Measurements from ENCODE around the gene KRTAP19-5. TPM values are rescaled to one million over a fixed set of nuclear protein-coding genes. Genes with fewer than 3 reads are reported as not detected.

KRTAP19-5 gene
- total RNA-seq, 1 experiment from 2014 or later: not detected

DNA sequence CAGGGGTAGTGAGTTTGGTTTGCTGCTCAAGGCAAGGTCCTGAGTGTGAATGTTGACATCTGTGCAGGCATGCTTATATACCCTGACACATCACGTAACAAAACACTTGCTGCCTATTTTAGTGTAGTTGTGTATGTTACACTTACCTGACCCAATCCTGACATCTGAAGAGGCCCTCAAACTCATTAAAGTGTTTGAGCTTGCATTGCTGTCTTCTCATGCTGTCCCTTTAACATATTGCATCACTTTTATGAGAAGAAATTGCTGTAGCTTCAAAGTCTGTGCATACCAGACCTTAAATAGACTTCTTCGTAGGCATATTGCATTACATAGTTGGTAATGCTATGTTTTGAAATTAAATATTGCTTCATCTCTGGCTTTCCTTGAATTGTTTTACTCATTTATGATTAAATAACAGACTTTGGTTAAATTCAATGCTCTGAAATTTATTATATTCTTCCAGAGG, 9.9 kb downstream of the KRTAP19-5 start, which contains the start of gene KRTAP19-3:
KRTAP19-3 (minus strand) TSS at position 51 of the 466 bp plus-strand sequence. CDS start 56 bp downstream, outside the sequence.
- Histone ChIP-seq H3K4me2 (no peak within 1 kb of the TSS), H3K79me2 (ENCODE audit: low read depth) (no peaks in the 10 kb centered on the region), H3K27ac (no peak within 1 kb of the TSS), H4K20me1 (ENCODE audit: insufficient read depth) (no peaks in the 10 kb centered on the region), H3K4me1 (replicated peaks; ENCODE audit: insufficient read depth) (no peaks in the 10 kb centered on the region), H3K9me2 (ENCODE audit: insufficient read depth) (no peaks in the 10 kb centered on the region), H3F3A (ENCODE audit: insufficient read depth, low read depth) (no peaks in the 10 kb centered on the region), H3K36me3 (ENCODE audit: low read depth) (no peaks in the 10 kb centered on the region), H3K4me3 (no peak within 1 kb of the TSS), H3K9me3 (ENCODE audit: insufficient read depth, low read depth) (no peaks in the 10 kb centered on the region), H2AFZ (no peak within 1 kb of the TSS), H3K27me3 (ENCODE audit: insufficient read depth, low read depth) (no peaks in the 10 kb centered on the region)
- CTCF ChIA-PET: no interaction called here
- no TSS peak for BruUV-seq (replicated peaks)
- DNase-seq: no peak
- intact Hi-C loops (cut with micrococcal nuclease; ENCODE audit: unreplicated experiment): no loop called here
- POLR2A ChIA-PET (ENCODE audit: unreplicated experiment): no interaction called here
- TF ChIP-seq EZH2 (IDR thresholded peaks at IDR 0.05; ENCODE audit: low read depth): no peak
- TF ChIP-seq, protein P1, sequence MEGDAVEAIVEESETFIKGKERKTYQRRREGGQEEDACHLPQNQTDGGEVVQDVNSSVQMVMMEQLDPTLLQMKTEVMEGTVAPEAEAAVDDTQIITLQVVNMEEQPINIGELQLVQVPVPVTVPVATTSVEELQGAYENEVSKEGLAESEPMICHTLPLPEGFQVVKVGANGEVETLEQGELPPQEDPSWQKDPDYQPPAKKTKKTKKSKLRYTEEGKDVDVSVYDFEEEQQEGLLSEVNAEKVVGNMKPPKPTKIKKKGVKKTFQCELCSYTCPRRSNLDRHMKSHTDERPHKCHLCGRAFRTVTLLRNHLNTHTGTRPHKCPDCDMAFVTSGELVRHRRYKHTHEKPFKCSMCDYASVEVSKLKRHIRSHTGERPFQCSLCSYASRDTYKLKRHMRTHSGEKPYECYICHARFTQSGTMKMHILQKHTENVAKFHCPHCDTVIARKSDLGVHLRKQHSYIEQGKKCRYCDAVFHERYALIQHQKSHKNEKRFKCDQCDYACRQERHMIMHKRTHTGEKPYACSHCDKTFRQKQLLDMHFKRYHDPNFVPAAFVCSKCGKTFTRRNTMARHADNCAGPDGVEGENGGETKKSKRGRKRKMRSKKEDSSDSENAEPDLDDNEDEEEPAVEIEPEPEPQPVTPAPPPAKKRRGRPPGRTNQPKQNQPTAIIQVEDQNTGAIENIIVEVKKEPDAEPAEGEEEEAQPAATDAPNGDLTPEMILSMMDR (conservative IDR thresholded peaks at IDR 0.05): no peak

DNA sequence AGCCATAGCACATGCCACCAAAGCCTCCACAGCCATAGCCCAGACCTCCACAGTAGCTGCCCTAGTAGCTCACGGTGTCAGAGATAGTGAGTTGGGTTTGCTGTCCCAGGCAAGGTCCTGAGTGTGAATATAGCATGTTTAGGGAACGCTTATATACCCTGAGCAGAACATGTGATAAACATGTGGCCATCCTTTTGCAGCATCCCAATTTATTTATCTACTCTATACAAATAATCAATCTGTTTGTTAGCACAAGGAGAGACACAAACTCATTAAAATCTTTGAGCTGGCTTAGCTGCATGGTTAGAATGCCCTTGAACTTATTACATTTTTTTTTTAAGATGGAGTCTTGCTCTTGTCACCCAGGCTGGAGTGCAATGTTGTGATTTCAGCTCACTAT, 14.6 kb downstream of the KRTAP19-5 start, which contains the start of gene KRTAP19-2:
KRTAP19-2 (minus strand) TSS at position 101 of the 400 bp plus-strand sequence; CDS start at position 13, 88 bp downstream.
- BruUV-seq (replicated peaks): no TSS peak
- no peak within 1 kb of the TSS for H2AFZ ChIP-seq
- H3K4me2 ChIP-seq: no peak within 1 kb of the TSS
- no peaks in the 10 kb centered on the region for H3K79me2 ChIP-seq (ENCODE audit: low read depth)
- H3K4me1 ChIP-seq (replicated peaks; ENCODE audit: insufficient read depth): no peaks in the 10 kb centered on the region
- no peaks in the 10 kb centered on the region for H3K27me3 ChIP-seq (ENCODE audit: insufficient read depth, low read depth)
- no peak within 1 kb of the TSS for H3K4me3 ChIP-seq
- H3K9me3 ChIP-seq (ENCODE audit: insufficient read depth, low read depth): no peaks in the 10 kb centered on the region
- H3F3A ChIP-seq (ENCODE audit: insufficient read depth, low read depth): no peaks in the 10 kb centered on the region
- POLR2A ChIA-PET (ENCODE audit: unreplicated experiment): interaction anchor here (0.7 kb wide), 1 partner anchor 333 kb away, joined by 3 read pairs; no protein-coding TSS in a partner anchor
- no peaks in the 10 kb centered on the region for H3K36me3 ChIP-seq (ENCODE audit: low read depth)
- intact Hi-C loops (cut with micrococcal nuclease; ENCODE audit: unreplicated experiment): no loop called here
- DNase-seq: no peak
- H3K9me2 ChIP-seq (ENCODE audit: insufficient read depth): no peaks in the 10 kb centered on the region
- no peaks in the 10 kb centered on the region for H4K20me1 ChIP-seq (ENCODE audit: insufficient read depth)
- CTCF ChIA-PET: no interaction called here
- H3K27ac ChIP-seq: no peak within 1 kb of the TSS
- TF ChIP-seq, protein P1 (conservative IDR thresholded peaks at IDR 0.05): no peak
- no peak for TF ChIP-seq EZH2 (IDR thresholded peaks at IDR 0.05; ENCODE audit: low read depth)

DNA sequence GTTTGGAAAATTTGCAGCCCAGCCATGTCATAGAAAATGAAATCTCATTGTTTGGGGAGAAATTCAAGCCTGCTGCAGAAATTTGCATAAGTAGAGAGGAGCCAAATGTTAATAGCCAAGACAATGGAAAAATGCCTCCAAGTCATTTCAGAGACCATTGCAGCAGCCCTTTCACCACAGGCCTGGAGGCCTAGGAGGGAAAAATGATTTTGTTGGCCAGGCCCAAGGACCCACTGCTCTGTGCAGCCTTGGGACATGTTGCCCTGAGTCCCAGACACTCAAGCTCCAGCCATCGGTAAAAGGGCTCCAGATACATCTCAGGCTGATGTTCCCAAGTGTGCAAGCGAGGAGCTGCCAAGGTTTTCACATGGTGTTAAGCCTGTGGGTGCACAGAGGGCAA, 15.8 kb downstream of the KRTAP19-5 start:
- Histone ChIP-seq H3F3A (ENCODE audit: insufficient read depth, low read depth) (no peaks in the 10 kb centered on the region), H3K9me2 (ENCODE audit: insufficient read depth) (no peaks in the 10 kb centered on the region), H3K4me1 (replicated peaks; ENCODE audit: insufficient read depth) (no peaks in the 10 kb centered on the region), H2AFZ (no peak overlapping the region), H3K4me3 (no peak overlapping the region), H3K4me2 (no peak overlapping the region), H4K20me1 (ENCODE audit: insufficient read depth) (no peaks in the 10 kb centered on the region), H3K27ac (no peak overlapping the region), H3K79me2 (ENCODE audit: low read depth) (no peaks in the 10 kb centered on the region), H3K27me3 (ENCODE audit: insufficient read depth, low read depth) (no peaks in the 10 kb centered on the region), H3K9me3 (ENCODE audit: insufficient read depth, low read depth) (no peaks in the 10 kb centered on the region), H3K36me3 (ENCODE audit: low read depth) (no peaks in the 10 kb centered on the region)
- intact Hi-C loops (cut with micrococcal nuclease; ENCODE audit: unreplicated experiment): no loop called here
- CTCF ChIA-PET: no interaction called here
- BruUV-seq (replicated peaks): no TSS peak
- DNase-seq: no peak
- POLR2A ChIA-PET (ENCODE audit: unreplicated experiment): no interaction called here
- TF ChIP-seq, protein P1 (conservative IDR thresholded peaks at IDR 0.05): no peak
- no peak for TF ChIP-seq EZH2 (IDR thresholded peaks at IDR 0.05; ENCODE audit: low read depth)
